Stimulated activated naive B cell treated with anti-CD40 and anti-IgM and Interleukin-4, amounts not matched to agents 10 μg/mL and 1 μg/mL and 100 μg/mL, for 72 hours (primary cell): Measurements from ENCODE around the gene HS6ST3.
"Not testable (repeated sequence)": the region's sequence is repeated elsewhere in the genome, so short reads cannot be mapped to it uniquely, and the experiment has no call there.

ENCODE experiments used
- ATAC-seq, 2 donors: fragments of 150-1000 bp; cut with Tn5 transposase; replicated peaks; 2 replicates each; pipeline ENCODE4 v1.10.0; 2021; ENCODE audit warnings: moderate library complexity in 1 of 2
- DNase-seq: peaks from one replicate; pipeline ENCODE4 v3.0.0; 2021
- H3K27ac Mint-ChIP-seq: one replicate; pipeline ENCODE4 v1.8.0; 2022; ENCODE audit warnings: mild to moderate bottlenecking, mixed read lengths
- H3K27me3 Mint-ChIP-seq, 2 donors: one replicate each; pipeline ENCODE4 v1.8.0; 2022; ENCODE audit warnings: mixed read lengths in 2 of 2
- H3K36me3 Mint-ChIP-seq, 2 donors: one replicate each; pipeline ENCODE4 v1.8.0; 2022; ENCODE audit warnings: mixed read lengths in 2 of 2, mild to moderate bottlenecking in 1 of 2
- H3K4me1 Mint-ChIP-seq, 2 donors: one replicate each; pipeline ENCODE4 v1.8.0; 2022; ENCODE audit warnings: mixed read lengths in 2 of 2, mild to moderate bottlenecking in 1 of 2
- H3K4me3 Mint-ChIP-seq, 2 donors: one replicate each; pipeline ENCODE4 v1.8.0; 2022; ENCODE audit warnings: mild to moderate bottlenecking in 2 of 2, mixed read lengths in 2 of 2, moderate library complexity in 1 of 2
- H3K9me3 Mint-ChIP-seq, 2 donors: one replicate each; pipeline ENCODE4 v1.8.0; 2022; ENCODE audit warnings: mixed read lengths in 2 of 2, mild to moderate bottlenecking in 1 of 2

HS6ST3 gene

DNA sequence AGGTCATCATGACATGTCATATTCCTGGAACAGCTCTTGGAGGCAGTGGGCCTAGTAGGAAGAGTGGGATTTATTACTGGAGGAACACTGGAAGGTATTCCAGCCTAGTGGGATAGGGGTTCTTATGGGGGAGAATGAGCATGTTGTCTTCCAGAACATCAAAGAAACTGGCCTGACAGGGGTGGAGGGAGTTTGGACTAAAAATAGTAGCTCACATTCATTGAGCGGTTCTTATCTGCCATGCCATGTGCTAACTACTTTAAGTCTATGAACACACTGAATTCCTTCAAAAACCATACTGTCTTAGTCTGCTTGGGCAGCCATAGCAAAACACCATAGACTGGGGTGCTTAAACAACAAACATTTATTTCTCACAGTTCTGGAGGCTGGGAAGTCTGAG lies 413.6 kb downstream of the HS6ST3 start:
- H3K27ac Mint-ChIP-seq: no peak overlapping the region
- DNase-seq (no peak), ATAC-seq (no peak)
- H3K27me3 Mint-ChIP-seq: no peaks in the 10 kb centered on the region
- no peak overlapping the region for H3K4me3 Mint-ChIP-seq
- H3K9me3 Mint-ChIP-seq: peaks cover 0 to 4% of the 10 kb centered on the region in 2 donors
- no peaks in the 10 kb centered on the region for H3K36me3 Mint-ChIP-seq
- H3K4me1 Mint-ChIP-seq: no peaks in the 10 kb centered on the region

DNA sequence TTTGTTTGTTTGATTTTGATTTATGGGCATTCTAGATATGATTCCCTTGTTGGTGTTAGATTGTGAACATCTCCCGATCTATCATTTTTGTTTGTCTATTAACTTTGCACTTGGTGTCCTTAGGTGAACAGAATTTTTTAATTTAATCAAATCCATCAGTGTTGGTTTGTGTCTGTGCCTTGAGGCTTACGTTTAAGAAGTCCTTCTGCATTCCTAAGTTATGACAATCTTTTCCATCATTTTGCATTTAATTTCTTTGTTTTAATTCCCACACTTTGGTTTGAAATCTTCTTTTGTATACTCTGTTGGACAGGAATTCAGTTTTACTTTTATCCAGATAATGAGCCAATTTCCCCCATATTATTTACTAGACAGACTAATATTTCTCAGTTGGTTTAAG lies 421.7 kb downstream of the HS6ST3 start:
- no peak overlapping the region for H3K27ac Mint-ChIP-seq
- no peak for ATAC-seq
- DNase-seq: no peak
- H3K36me3 Mint-ChIP-seq: no peaks in the 10 kb centered on the region
- no peaks in the 10 kb centered on the region for H3K4me1 Mint-ChIP-seq
- no peak overlapping the region for H3K4me3 Mint-ChIP-seq
- H3K9me3 Mint-ChIP-seq: peaks cover 3 to 8% of the 10 kb centered on the region in 2 donors
- no peaks in the 10 kb centered on the region for H3K27me3 Mint-ChIP-seq

DNA sequence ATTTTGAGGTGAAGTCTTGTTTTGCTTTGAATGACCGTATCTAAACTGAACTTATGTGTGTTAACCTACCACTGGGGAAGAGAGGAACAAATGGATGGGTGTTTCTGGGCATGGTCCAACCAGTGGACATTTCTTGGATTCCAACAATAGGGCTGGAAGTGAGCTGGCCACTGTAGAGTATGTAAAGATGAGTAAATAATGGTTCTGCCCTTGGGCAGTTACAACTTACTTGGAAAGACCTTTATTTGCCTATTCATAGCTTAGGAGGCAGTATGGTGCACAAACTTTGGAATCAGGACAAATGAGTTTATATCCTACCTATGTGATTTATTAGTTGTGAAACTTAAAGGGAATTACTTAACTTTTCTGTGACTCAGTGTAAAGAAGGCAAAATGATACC lies 429.5 kb downstream of the HS6ST3 start:
- Mint-ChIP-seq H3K4me3 (no peak overlapping the region), H3K9me3 (peaks cover 8 to 9% of the 10 kb centered on the region in 2 donors), H3K36me3 (no peaks in the 10 kb centered on the region), H3K4me1 (no peaks in the 10 kb centered on the region), H3K27me3 (no peaks in the 10 kb centered on the region), H3K27ac (no peak overlapping the region)
- no peak for DNase-seq
- no peak for ATAC-seq

DNA sequence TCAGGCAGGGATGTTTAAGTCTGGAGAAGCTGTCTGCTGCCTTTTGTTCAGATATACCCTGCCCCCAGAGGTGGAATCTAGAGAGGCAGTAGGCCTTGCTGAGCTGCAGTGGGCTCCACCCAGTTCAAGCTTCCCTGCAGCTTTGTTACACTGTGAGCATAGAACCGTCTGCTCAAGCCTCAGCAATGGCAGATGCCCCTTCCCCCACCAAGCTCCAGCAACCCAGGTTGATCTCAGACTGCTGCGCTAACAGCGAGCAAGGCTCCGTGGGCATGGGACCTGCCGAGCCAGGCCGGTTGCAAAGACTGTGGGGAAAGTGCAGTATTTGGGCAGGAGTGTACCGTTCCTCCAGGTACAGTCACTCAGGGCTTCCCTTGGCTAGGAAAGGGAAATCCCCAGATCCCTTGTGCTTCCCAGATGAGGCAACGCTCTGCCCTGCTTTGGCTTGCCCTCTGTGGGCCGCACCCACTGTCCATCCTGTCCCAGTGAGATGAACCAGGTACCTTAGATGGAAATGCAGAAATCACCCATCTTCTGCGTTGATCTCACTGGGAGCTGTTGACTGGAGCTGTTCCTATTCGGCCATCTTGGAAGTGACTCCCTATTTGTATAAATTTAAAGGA lies 434.6 kb downstream of the HS6ST3 start:
- H3K27me3 Mint-ChIP-seq, H3K9me3 Mint-ChIP-seq, H3K36me3 Mint-ChIP-seq, ATAC-seq, DNase-seq, H3K4me3 Mint-ChIP-seq, H3K4me1 Mint-ChIP-seq, H3K27ac Mint-ChIP-seq: not testable (repeated sequence)

DNA sequence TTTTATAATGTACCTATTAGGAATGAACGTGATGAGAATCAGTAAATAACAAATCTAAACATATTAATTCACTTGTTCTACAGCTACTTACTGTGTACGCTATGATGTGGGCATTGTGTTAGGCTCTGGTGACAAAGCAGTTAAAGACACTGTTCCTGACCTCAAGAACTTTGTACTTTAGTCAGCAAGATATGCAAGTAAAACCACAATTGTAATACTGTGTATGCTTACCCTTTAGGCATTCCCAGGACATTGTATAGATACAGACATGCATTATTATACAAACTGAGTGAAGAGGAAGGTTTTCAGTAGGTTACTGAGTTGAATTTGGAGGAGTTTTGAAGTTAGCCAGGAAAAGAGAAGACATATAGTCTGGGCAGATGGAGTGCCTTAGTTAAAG lies 435.8 kb downstream of the HS6ST3 start:
- no peak overlapping the region for H3K27ac Mint-ChIP-seq
- H3K4me3 Mint-ChIP-seq: no peak overlapping the region
- no peaks in the 10 kb centered on the region for H3K36me3 Mint-ChIP-seq

DNA sequence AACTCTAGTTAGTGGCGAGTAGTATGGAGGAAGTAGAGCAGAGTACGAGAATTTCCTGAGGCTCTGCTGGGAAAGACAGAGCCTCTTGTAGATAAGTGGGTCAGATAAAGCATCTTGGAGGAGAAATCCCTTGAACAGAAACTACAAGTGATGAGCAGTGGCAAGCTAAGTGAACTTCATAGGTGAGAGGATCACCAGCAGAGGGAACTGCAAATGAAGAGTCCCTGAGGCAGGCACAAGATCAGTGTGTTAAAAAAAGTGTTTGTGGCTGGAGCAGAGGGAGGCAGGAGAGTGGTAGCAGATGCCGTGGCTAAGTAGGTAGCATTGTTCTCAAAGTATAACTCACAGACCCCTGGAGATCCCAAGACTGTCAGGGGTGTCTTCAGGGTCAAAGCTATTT lies 437.6 kb downstream of the HS6ST3 start:
- Mint-ChIP-seq H3K36me3 (no peaks in the 10 kb centered on the region), H3K27me3 (no peaks in the 10 kb centered on the region), H3K27ac (no peak overlapping the region), H3K4me1 (no peaks in the 10 kb centered on the region), H3K9me3 (peaks cover 6 to 13% of the 10 kb centered on the region in 2 donors), H3K4me3 (no peak overlapping the region)
- ATAC-seq (no peak), DNase-seq (no peak)

More for the DNA sequence above, 435.8 kb downstream of the HS6ST3 start:
- H3K4me1 Mint-ChIP-seq: no peaks in the 10 kb centered on the region
- H3K27me3 Mint-ChIP-seq: no peaks in the 10 kb centered on the region
- DNase-seq: no peak
- ATAC-seq: no peak
- H3K9me3 Mint-ChIP-seq: peaks cover 7 to 9% of the 10 kb centered on the region in 2 donors

DNA sequence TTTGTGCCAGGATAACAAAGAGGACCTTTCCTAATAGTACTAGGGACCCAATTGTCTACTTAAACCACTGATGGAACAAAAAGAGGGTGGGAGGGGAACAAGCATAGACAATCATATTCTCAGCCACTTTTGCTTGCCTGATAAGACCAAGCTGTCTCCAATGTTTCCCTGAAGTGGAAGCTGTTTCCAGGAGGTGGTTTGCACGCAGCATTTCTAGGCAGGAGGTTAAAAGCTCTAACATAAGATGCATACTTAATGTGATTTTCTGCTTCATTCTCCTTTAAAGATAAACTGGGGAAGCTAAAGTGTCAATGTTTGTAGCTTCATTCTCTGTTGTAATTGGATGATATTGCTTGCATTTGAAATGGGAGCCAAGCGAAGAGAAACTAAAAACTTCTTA lies 442.9 kb downstream of the HS6ST3 start:
- no peaks in the 10 kb centered on the region for H3K4me1 Mint-ChIP-seq
- H3K9me3 Mint-ChIP-seq: peaks cover 3 to 10% of the 10 kb centered on the region in 2 donors
- no peaks in the 10 kb centered on the region for H3K36me3 Mint-ChIP-seq
- no peak for DNase-seq
- H3K27me3 Mint-ChIP-seq: no peaks in the 10 kb centered on the region
- H3K4me3 Mint-ChIP-seq: no peak overlapping the region
- H3K27ac Mint-ChIP-seq: no peak overlapping the region
- ATAC-seq: no peak

DNA sequence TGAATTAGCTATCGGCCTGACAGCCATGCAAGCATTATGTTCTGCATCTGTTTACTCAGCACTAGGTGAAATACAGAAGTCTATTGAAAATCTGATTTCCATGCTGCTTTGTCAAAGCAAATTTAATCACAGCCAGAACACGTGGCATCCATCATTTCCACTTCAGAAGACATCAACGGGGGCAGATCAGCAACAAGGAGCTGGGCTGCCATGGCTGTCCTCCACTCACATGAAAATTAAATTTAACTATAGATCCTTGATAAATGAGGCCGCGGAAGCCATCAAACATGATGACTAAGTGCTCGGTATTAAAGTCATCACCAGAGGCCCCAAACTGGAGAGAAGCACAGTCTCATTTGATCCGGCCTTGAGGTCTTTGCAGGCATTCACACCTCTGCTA lies 443.5 kb downstream of the HS6ST3 start:
- Mint-ChIP-seq H3K4me1 (no peaks in the 10 kb centered on the region), H3K36me3 (no peaks in the 10 kb centered on the region), H3K27me3 (no peaks in the 10 kb centered on the region), H3K27ac (no peak overlapping the region), H3K9me3 (peaks cover 3 to 10% of the 10 kb centered on the region in 2 donors), H3K4me3 (no peak overlapping the region)
- ATAC-seq (no peak), DNase-seq (no peak)

DNA sequence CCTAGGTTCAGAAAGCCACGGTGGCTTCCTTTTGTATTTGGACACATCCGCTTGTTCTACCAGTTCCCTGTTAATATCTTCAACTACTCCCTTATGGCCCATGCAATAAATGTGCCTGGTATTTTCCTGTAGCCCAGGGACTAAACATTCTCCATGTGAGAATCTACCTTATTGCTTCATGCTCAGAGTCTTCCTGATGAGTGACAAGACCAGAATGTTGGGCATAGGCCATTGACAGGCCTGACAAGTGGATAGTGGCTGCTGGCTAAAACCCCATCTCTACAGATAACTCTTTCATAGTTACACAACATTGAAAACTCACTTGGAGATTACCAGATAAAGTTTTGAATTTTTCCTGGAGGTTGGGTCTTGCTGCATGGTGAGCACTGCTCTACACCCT lies 449.9 kb downstream of the HS6ST3 start:
- Mint-ChIP-seq H3K27ac (no peak overlapping the region), H3K4me1 (no peaks in the 10 kb centered on the region), H3K27me3 (no peaks in the 10 kb centered on the region), H3K36me3 (no peaks in the 10 kb centered on the region), H3K9me3 (peaks cover 4 to 6% of the 10 kb centered on the region in 2 donors), H3K4me3 (no peak overlapping the region)
- DNase-seq: no peak
- ATAC-seq: no peak

DNA sequence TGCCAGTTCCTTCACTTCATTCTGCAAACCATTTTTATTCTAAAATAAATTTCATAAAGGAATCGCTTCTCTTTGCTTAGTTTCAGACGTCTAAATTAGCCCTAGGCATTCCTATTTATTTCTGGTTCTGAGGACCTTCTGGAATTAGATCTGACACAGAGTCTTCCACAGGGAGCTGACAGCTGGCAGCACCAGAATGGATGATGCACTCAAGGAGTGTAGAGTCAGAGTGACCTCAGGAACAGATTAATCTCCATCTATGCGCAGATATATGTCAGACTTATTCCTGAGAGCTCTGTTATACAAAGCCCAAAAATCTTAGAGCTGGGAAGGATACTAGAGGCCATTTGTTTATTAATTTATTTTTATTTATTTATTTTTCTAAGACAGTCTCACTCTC lies 450.8 kb downstream of the HS6ST3 start:
- Mint-ChIP-seq H3K36me3 (no peaks in the 10 kb centered on the region), H3K27me3 (no peaks in the 10 kb centered on the region), H3K4me1 (no peaks in the 10 kb centered on the region), H3K9me3 (peaks cover 0 to 4% of the 10 kb centered on the region in 2 donors), H3K27ac (no peak overlapping the region), H3K4me3 (no peak overlapping the region)
- no peak for ATAC-seq
- no peak for DNase-seq

DNA sequence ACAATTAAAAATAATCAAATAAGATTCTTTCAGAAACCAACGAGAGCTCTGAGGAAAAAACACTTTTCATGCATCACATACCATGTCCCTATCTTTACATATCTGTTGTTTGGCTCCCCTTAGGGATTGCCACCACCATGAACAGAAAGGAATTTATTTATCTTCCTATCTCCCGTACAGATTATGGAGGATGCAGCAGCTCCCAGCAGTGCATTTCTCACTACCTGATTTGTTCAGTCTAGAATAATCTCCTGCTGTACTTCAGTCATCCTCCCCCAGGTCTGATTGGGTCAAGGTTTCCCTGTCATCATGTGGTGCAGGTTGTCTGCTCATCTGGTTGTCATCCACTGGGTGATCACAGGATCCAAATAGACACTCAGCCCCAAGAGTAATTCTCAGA lies 453.1 kb downstream of the HS6ST3 start:
- peaks cover 0 to 4% of the 10 kb centered on the region in 2 donors for H3K9me3 Mint-ChIP-seq
- no peaks in the 10 kb centered on the region for H3K27me3 Mint-ChIP-seq
- no peak overlapping the region for H3K27ac Mint-ChIP-seq

DNA sequence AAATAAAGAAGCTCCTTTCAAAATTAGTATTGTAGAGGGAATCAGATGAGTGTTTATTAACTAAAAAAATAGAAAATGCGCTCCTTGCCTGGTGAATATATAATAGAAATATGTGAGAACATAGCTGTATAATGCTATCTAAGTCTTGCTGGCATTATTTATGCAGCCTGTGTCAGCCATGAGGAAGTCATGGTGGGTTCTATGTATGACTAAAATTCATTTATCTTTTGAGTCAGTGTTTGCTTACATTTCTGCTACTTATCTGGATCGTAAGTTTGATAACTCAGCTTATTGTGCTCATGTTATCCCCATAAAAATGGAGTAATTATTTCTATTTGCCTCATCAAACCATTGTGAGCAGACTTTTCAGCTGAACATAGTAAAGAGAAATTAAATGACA lies 455.1 kb downstream of the HS6ST3 start:
- H3K27ac Mint-ChIP-seq: no peak overlapping the region
- no peak overlapping the region for H3K4me3 Mint-ChIP-seq
- H3K9me3 Mint-ChIP-seq: peaks cover 3 to 10% of the 10 kb centered on the region in 2 donors
- no peaks in the 10 kb centered on the region for H3K4me1 Mint-ChIP-seq
- no peak for DNase-seq
- ATAC-seq: no peak
- H3K27me3 Mint-ChIP-seq: no peaks in the 10 kb centered on the region
- no peaks in the 10 kb centered on the region for H3K36me3 Mint-ChIP-seq

More for the DNA sequence above, 453.1 kb downstream of the HS6ST3 start:
- ATAC-seq (no peak), DNase-seq (no peak)
- H3K36me3 Mint-ChIP-seq: no peaks in the 10 kb centered on the region
- no peak overlapping the region for H3K4me3 Mint-ChIP-seq
- H3K4me1 Mint-ChIP-seq: no peaks in the 10 kb centered on the region

DNA sequence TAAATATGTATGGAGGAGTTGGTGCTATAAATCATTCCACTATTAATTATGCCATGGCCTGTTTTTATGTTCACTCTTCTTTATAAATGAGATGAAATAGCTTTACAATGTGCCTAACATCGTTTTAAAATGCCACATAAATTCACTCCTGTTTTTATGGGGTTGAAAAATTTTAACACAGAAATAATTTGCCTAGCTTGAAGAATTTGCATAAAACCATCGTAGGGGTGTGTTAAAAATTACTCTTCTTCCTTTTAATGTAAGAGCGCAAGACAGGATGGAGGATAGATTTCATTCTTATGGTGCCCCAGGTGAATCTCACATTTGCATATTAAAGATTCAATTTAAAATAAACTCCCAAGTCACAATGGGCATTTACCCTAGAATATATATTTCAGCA lies 456.6 kb downstream of the HS6ST3 start:
- H3K9me3 Mint-ChIP-seq: peaks cover 3 to 8% of the 10 kb centered on the region in 2 donors
- no peak overlapping the region for H3K27ac Mint-ChIP-seq

DNA sequence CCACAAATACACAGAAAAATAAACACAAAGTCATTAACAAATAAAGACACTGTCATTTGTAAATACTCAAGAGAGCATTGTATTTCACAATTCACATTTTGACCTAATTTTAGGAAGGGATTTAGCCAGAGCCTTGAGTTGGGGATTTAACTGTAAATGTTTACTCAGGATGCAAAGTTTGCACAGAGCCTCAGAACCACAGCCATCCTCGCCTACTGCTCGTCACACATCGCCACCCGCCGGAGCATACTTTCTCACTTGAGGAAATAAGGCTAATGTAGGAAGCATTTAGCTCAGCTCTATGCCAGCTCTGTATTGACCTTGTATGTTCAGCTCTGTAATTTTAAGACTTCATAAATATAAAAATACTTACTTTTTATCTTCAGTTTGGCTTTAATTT lies 461.6 kb downstream of the HS6ST3 start:
- Mint-ChIP-seq H3K9me3 (peaks cover 3 to 10% of the 10 kb centered on the region in 2 donors), H3K27ac (no peak overlapping the region)
- no peak for DNase-seq

More for the DNA sequence above, 456.6 kb downstream of the HS6ST3 start:
- no peaks in the 10 kb centered on the region for H3K4me1 Mint-ChIP-seq
- no peak overlapping the region for H3K4me3 Mint-ChIP-seq
- DNase-seq (no peak), ATAC-seq (no peak)
- H3K27me3 Mint-ChIP-seq: no peaks in the 10 kb centered on the region
- no peaks in the 10 kb centered on the region for H3K36me3 Mint-ChIP-seq

DNA sequence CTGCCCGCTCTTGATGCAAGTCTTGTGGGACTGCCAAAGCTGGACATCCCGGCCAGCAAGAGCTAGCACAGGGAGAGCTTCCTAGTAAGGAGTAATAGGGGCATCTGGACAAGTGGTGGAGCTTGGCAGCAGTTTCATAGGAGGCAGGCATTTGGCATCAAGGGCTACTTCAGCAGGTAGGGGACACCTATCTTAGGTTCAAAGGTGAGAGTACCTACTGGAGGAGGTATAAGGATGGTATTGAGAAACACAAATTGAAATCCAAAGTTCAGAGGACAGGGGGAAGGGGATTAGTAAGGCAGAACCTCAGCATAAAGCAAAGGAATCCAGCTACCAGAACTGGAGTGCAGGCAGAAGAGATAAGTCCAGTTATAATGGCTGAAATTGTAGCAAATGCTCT lies 462.7 kb downstream of the HS6ST3 start:
- Mint-ChIP-seq H3K4me3 (no peak overlapping the region), H3K36me3 (no peaks in the 10 kb centered on the region), H3K27ac (no peak overlapping the region), H3K27me3 (no peaks in the 10 kb centered on the region), H3K9me3 (peaks cover 3 to 10% of the 10 kb centered on the region in 2 donors), H3K4me1 (no peaks in the 10 kb centered on the region)
- no peak for ATAC-seq
- DNase-seq: no peak

More for the DNA sequence above, 461.6 kb downstream of the HS6ST3 start:
- Mint-ChIP-seq H3K4me1 (no peaks in the 10 kb centered on the region), H3K4me3 (no peak overlapping the region), H3K27me3 (no peaks in the 10 kb centered on the region), H3K36me3 (no peaks in the 10 kb centered on the region)
- ATAC-seq: no peak

DNA sequence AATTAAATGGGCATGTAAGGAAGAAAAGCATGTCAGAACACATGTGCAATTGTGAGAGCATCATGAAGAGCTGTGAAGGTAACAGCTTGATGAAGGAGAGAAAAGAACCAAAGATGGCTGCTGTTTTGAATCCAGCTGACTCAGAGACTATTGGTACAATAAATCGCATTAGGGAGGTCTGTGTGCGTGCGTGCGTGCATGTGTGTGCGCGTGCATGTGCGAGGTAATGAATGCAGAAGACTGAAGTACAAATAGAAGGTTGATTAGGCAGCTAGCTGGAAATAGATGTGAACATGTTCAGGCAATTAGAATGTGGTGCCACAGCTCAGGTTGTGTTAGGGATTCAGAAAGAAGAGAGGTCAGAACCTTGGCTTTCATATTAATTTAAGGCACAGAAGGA lies 463.9 kb downstream of the HS6ST3 start:
- no peak for DNase-seq
- no peak for ATAC-seq
- Mint-ChIP-seq H3K4me3 (no peak overlapping the region), H3K4me1 (no peaks in the 10 kb centered on the region), H3K9me3 (peaks cover 0 to 5% of the 10 kb centered on the region in 2 donors), H3K27ac (no peak overlapping the region), H3K36me3 (no peaks in the 10 kb centered on the region), H3K27me3 (no peaks in the 10 kb centered on the region)
